CD4-positive, alpha-beta T cell treated with Interleukin-6 at 100 ng/mL for 8 hours (primary cell): ENCODE measurements around the gene DCST2.

Experiments used
- DNase-seq: peaks from one replicate; pipeline ENCODE4 v3.0.0-alpha.2; 2020; ENCODE audit warnings: mixed read lengths, low spot score

Gene DCST2

DNA sequence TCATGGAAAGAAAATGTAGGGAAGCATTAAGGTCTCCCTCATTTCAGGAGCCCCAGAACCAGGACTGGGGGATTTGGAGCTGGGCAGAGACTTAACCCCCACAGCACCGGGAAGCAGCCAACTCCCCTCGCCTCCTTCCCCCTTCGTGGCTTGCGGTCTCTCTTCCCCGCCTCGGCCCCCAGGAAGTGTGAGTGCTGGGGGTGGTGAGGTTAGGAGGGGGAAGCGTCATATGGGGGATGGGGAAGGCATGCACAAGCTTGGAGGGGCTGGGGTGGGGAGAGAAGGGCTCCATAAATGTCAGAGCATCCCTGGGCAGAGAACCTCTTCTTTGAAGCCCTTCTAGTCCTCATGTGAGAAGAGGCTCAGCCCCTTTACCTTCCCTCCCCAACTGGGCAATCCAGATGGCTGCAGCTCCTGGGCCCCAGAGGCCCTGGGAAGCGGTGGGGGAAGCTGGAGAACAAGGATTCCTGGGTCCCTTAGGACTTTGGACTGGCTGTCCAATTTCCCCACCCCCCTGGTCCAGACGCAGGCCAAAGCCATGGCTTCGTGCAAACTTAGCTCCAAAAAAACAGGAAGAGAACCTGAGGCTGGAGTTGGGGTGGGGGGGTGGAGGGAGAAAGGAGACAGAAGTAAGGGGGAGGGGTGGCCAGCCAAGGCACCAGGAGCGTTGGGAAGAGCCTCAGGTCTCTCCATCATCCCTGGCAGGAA lies 23.2 kb downstream of the DCST2 start:
- peak; percentile 50 for DNase-seq

DNA sequence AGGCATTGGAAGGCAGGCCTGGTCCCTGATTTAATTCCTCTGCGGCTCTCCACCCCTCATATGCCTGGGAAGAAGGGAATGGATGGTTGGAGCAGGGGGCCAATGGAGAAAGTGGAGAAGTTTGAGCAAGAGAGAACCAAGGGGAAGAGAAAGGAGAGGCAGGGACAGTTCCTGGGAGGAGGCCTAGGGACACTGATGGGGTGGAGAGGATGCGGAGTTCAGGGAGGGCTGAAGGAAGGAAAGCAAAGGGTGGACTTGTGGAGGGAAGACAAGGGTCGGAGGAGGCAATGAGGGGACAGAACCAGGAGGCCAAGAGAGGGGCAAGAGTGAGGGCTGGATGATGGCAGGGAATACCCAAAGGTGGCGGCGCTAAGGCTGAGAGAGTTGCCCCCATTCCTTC lies 23.8 kb downstream of the DCST2 start:
- DNase-seq: no peak

DNA sequence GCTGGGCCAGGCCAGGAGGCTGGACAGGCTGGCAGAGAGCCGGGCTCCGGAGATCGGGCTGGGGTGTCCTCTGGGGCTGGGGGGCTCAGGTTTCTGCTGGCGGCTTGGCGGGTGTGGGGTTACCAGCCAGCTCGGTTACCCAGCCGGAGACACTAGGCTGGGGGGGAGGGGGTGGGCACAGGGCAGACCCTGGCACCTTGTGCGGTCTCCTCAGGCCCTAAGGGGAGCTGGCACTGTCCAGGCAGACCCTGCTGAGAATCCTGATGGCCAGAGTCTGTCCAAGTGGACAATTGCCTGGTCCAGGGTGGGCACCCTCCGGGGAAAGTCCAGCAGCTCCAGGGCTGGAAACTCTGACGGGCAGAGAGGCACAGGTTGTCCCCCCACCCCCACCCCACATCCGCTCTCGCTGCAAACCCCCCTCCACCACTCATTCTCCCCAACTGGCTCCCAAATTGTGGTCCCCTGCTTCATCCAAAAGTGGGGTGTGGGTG lies 24.3 kb downstream of the DCST2 start:
- no peak for DNase-seq

DNA sequence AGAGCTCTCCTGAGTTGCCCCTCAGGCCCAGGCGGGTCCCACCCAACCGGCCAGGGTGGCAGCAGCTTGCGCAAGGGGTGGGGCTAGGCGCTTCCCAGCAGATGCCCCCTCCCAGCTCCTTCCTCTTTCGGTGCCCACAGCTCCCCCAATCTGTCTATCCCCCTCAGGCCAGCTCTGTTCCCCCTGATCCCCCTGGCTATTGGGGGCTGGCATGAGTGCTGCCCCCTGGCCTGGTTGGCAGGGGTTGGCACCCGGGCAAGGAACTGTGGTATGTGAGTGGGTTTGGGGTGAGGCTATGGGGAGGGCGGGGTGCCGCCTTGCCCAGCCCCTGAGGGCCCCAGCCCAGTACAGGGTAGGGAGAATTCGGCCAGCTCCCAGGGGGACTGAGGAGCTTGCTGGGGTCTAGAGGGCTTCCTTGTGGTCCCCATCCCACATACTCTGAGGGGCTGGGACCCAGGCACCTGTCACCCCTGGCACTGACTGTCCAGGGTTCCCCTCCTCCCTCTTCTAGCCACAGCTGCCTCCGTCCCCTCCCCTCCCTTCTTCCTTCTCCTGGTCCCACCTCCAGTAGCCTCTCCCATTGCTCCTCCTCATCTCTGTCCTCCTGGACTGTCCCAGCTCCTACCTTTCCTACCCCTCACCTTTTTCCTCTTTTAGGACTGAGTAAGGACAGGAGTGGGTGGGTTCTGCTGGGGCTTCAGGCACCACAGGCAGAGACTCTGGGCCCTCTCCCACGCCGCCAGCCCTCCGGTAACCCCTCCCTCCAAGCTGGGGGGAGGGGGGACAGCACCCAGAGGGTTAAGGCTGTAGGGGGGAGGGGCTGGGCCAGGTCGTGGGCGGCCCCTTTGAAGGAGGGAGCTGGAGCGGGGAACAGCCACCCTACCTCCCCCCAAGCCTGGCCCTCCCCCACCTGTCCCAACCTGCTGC lies 25.3 kb downstream of the DCST2 start:
- DNase-seq: peak; percentile 49

DNA sequence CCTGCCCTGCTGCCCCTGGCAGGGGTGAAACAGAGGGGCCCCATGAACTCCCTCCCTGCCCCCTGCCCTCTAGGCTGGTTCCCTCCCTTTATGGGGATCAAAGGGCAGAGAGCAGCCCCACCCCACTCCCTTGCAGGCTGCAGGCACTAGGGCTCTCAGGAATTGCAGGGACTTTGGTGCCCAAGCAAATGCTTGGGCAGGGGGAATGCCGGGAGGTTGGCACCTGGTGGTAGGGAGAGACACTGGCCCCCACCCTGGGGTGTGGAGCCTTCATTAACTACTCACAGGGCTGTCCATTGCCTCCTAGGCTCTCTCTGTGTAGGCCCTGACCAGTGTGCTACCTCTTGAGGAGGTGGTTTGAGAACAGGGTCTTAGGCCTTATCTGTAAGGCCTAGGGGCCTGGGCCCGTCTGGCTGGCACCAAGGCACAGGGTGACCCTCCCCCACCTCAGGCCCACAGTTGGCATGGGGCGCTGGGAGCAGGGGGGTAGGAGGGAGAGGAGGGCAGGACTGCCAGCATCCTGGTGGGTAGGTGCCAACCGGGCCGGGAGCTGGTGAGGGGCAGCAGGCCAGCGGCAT lies 26.2 kb downstream of the DCST2 start:
- DNase-seq: no peak

DNA sequence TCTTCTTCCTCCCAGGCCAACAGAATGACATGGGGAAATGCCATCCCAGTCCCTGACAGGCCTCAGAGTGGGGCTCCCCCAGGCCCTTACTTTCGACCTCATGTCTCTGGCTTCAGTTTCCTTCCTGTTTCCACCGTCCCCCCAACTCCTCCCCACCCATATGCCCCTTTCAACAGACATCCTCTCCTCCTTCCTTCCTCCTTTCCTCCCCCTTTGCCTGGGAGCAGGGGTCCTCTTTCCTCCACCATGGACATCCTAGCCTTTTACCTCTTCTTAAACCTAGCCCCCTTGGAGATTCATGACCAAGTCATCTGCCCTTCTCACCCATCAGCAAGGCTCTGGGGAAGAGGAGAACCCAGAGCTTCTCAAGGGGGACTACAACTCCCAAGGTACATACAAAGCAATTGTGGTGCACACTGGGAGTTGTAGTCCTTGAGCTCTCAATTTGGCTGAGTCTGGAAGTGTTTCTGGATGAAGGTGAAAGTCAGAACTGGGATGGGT lies 26.9 kb downstream of the DCST2 start:
- DNase-seq: peak; percentile 54

DNA sequence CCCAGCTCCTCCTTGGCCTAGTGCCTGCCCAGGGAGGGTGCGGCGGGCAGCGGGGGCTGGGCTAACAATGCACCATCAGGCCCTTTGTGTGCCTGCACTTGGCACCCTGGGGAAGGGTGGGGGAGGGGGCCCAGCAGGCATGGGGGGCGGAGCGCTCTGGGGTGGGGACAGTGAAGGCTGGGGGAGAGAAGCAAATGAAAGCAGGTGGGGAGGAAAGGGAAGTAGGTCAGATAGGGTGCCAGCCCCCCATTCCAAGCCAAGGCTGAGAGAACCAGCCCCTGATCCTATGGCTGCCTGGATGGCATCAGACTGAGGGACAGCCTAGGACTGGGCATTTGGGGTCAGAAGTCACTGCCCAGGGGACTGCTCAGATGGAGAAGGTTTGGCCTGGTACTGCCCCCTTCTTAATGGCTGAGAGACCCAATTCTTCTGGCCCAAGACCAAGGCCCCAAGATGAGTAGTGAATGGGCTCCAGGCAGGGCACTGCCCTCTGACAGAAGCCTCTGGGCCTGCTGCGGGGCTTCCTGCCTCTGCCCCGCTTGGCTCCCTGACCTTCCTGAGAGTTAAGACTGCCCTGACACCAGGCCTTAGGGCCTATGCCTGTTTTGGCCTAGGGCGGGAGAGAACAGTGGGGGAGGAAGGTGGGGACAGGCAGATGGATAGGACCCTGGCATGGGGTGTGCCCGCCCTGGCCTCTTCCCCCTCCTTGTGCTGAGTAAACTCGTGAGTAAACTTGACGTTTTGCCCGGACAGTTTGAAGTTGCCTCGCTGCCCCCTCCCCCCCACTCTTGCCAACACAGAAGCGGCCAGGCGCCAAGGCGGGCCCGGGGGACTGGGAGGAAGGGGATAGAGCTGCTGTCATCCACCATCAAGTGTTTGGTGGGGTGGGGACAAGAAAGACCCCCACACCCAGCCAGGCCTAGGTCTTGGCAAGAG lies 28.2 kb downstream of the DCST2 start:
- DNase-seq: no peak

DNA sequence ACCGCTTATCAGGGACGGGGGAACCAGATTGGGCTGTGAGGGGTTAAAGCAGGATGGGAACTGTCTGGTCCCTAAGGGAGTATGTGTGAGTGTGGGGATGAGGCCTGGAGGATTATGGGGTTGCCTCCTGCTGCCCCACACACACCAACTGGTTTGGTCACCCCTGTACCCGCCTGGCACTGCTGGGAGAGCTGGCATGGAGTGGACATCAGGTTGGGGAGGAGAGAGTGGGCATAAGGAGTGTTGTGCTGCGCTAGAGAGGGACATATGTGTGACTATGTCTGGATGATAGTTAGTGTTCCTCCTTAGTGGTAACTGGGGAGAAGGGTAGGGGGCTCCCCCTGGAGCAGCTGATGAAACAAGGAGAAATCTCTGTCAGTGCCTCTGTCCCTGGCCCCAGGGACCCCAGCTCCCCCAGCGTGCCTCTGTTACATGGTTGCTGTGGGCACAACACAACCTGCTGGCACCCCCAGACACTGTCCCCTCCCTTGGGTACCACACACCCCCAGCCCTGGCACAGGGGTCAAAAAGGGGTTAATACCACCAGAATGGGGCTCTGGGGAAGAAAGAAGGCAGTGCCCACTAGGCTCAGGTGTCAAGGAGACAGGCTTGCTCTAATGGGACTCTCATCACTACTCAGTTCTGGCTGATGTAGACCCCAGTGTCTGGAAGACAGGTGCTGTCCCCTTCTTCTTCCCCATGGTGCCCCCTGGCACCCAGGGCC lies 29.1 kb downstream of the DCST2 start:
- DNase-seq: no peak

DNA sequence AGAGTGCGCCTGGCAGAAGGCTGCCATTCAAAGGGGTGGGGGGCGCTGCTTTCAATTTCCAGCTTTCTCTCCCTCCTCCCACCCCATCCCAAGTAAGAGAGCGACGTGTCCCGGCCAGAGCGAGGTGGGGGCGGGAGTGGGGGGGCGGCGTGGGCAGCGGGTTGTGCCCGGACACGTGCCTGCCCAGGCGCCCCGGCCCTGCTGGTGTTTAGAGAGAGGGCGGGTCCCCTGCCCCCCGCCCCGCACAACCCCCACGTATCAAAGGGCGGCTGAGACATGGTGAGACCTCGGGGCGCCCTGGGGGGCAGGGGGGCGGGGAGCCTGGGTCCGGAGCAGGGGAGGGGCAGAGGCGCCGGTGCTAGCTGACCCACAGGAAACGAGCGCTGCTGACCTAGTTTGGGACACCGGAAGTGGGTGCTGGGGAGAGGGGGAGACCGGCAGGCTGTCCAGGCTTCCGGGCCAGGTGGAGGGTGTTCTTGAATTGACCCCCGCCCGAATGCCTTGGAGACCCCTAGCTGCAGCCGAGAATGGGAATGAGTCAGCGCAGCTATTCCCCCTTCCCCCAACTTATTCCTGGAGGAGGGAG lies 29.7 kb downstream of the DCST2 start:
- DNase-seq: no peak

DNA sequence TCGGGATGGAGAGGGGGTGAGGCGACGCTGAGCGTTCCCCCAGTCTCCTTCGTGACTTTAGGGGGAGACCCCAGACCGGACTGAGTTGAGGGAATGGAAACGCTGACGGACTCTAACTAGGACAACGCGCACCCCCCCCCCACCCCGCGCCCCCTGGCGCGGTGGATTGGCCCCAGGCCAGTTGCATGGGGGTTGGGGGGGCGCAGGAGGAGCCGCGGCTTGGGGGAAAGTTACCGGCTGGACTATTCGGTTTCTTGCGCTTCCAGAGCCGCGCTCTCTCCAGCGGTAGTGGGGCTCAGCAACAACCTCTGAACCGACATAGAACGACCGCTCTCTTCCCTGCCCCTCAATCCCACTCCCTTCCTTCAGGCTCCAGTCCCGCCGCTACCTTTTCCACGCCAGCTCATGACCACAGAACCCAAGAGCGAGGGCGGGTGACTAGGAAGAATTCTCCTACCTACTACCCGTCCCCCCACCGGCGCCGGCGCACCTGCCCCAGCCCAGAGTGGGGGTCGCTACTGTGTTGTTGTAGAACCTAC lies 30.3 kb downstream of the DCST2 start:
- DNase-seq: no peak

DNA sequence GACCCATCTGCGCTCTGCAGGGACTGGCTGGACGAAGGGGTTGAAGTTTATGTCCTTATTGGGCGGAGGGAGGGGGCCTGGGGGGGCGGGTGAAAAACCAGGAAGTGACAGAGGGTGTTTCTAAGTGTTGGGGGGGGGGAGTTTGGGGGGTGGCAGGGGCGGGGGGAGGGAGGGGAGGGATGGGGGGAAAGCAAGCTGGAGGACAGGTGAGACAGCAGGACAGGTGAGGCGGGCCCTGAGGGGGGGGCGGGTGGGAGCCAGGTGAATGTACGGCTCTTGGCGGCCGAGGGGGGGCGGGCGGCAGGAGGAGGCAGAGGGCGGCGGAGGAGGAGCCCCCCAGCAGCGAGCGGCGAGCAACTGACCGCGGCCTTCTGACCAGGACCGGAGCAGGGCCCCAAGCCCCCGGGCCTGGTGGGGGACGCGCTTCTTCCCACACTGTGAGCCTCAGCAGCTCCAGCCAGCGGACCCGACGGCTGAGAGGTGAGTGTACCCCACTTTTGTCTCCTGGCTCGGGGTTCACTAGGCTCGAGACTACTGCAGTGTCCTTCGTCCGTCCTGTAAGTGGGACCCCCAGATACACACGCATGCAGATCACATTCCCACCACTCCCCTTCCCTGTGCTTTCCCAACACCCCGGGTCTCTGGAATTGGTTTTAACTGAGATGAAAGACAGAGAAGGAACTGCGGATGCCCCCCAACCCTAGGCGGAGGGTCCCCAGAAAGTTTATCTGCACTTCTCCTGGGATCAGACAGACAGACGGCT lies 30.9 kb downstream of the DCST2 start, which contains the start of gene ZBTB7B:
ZBTB7B (plus strand) TSS at position 339 of the 763 bp plus-strand sequence. CDS start 11,859 bp downstream, outside the sequence.
- peak; percentile 51 for DNase-seq

DNA sequence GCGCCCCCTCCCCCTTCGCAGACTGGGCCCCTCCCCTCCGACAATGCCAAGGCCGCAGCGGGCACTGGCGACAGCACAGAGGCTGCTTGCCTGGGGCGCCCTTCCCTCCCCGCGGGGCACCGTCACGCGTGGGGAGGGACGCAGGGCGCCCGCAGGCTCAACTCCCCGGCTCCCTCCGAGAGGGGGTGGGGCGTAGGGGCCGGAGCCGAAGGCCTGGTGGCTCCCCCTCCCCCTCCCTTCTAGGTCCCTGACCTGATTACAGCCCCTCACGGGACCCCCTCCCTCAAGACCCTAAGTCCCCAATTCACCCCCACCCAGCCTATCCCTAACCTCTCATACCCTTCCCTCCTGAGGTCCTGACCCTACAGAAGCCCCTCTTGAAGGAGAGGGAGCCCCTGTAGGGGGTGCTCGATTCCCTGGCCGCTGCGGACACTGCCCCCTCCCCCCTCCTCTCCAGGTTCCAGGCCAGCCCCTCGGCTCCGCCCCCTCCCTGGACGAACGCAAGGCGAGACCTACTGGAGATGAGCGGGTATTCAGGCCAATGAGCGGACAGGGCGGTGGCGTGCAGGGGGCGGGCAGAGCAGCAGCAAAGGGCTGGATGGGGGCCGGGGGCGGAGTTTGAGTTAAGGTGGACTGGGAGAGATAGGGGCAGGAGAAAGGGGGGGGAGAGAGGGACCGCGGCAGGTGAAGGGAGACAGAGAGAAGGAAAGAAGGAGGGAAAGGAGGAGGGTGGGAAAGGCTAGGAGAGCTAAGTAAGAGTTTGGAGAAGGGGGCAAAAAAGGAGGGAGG lies 31.7 kb downstream of the DCST2 start:
- DNase-seq: peak; percentile 98

DNA sequence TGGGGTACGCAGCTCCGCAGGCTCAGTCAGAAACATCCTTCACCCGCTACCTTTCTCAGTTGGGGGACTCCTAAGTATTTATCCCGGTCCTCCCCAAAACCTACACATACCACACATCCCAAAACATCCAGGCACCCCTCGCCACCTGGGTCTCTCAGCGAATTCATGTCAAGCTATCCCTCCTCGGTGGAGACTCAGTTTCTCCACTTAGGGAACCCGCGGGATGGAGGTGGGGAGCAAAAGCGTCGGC lies 32.2 kb downstream of the DCST2 start:
- no peak for DNase-seq

DNA sequence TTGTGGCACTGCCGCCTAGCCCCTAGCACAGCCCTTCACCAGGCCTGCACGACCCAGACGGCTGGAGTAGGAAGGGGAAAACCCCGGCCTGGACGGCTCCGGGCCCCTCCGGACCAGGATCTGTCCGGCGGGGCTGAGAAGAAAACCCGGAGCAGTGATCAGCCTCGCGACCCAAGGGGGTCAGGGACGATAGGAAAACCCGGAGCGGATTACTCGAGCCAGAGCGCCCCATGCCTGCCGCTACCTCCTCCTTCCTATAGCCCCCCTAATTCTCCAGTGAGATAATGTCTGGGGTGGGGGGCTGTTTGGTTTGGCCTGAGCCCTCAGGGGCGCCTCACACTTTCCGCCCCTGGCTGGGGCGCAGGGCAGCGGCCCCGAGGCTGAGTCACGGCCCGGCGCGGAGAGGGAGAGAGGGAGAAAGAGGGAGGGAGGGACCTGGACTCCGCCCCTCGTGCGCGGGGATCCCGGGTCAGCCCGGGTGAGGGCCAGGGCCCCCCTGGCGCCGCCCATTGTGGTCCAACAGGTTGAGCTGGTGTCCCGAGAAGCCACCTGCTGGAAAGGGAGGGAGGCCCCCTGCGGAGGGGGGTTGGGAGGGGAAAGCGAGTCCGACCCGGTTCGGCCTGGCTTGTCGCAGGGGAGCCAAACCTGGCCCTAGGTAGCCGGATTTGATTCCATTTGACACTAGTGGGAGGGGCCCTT lies 32.7 kb downstream of the DCST2 start:
- peak; percentile 68 for DNase-seq

DNA sequence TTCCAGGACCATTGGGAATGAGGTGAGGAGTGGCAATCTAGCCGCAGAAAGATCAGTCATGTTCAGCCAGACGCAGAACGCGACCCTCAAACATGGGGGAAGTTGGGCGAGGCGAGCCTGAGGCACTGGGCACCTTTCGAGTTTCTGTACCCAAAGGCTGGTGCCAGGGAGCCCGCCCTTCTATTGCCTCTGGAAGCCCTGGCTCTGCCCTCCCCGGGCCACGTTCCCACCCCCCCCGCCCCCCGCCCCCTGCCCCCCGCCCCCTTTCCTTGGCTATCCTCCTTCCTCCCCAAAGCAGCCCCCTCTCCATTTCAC lies 33.2 kb downstream of the DCST2 start:
- no peak for DNase-seq

DNA sequence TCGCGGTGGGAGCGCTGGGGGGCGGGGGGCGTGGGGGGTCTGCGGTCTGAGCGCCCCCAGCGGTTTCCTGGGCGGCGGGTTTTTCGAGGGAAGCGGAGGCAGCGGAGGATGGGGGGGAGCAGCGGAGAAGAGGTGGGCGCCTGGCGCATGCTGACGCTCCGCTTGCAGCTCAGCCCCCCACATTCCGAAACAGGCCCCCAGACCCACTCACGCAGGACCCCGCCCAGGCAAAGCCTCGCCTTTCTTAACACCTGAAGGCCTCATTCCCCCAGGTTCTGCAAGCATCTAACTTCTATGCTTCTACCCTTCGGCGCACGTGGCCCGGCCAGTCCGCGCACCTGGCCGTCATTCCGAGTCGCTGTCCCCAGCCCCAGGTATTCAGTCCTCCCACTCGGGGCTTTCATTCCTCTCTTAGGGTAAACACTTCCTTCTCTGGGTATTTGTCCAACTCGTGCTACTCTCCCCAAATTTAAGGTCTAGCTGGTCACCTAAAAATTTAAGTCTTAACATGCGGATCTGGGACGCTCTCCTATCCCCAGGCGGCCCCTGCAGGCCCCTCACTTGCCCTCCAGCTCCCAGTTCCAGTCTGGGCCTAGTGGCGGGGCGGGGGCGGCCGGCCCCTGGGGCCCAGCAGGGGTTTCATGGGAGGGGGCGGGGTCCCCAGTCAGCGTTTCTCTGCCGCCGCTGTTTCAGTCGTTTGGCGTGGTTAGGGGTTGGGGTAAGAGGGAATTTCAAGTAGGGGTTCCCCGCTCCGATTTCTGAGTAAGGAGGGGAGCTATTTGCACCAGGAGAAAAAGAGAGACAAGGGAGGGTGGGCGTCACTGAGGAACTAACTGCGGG lies 33.8 kb downstream of the DCST2 start:
- no peak for DNase-seq
